Glutamatergic neuron (in vitro differentiated cells): Measurements from ENCODE around the gene CXCL14. TPM values are rescaled to one million over a fixed set of nuclear protein-coding genes. Genes with fewer than 3 reads are reported as not detected.
A peak's percentile ranks its signal among the peaks of the same experiment; 100 is the strongest.

Experiments used
- DNase-seq: peaks from one replicate; pipeline ENCODE4 v3.0.0; 2022
- H3K27ac Mint-ChIP-seq: one replicate; pipeline ENCODE4 v1.8.0; 2020; ENCODE audit warnings: mild to moderate bottlenecking, mixed read lengths, inconsistent platforms; ENCODE audit not compliant: unreplicated experiment
- H3K27me3 Mint-ChIP-seq: one replicate; pipeline ENCODE4 v1.8.0; 2020; ENCODE audit warnings: mild to moderate bottlenecking, moderate library complexity, mixed read lengths, inconsistent platforms; ENCODE audit not compliant: unreplicated experiment
- H3K36me3 Mint-ChIP-seq: one replicate; pipeline ENCODE4 v1.8.0; 2020; ENCODE audit warnings: mild to moderate bottlenecking, mixed read lengths, inconsistent platforms; ENCODE audit not compliant: unreplicated experiment
- H3K4me1 Mint-ChIP-seq: one replicate; pipeline ENCODE4 v1.8.0; 2020; ENCODE audit warnings: mild to moderate bottlenecking, low read depth, mixed read lengths, inconsistent platforms; ENCODE audit not compliant: unreplicated experiment
- H3K4me3 Mint-ChIP-seq: one replicate; pipeline ENCODE4 v1.8.0; 2020; ENCODE audit warnings: mild to moderate bottlenecking, mixed read lengths, inconsistent platforms; ENCODE audit not compliant: unreplicated experiment
- H3K9me3 Mint-ChIP-seq: one replicate; pipeline ENCODE4 v1.8.0; 2020; ENCODE audit warnings: mild to moderate bottlenecking, moderate library complexity, mixed read lengths, inconsistent platforms; ENCODE audit not compliant: unreplicated experiment
- total RNA-seq: library from RNA; stranded (reverse); fragmentation: NEBNext Ultra II Directional; extraction: Animal tissue kit (Norgen Biotek cat#: 25700); gene quantifications from one replicate; pipeline ENCODE4 v1.2.1, GENCODE V29; 2021; ENCODE audit not compliant: unreplicated experiment
- TF ChIP-seq, protein P1 (sequence below): fragments of 200-600 bp; sonication (generic); IDR thresholded peaks from one replicate; pipeline ENCODE4 v1.5.0; 2021; ENCODE audit not compliant: partially characterized antibody, unreplicated experiment

Gene CXCL14
- total RNA-seq, 1 donor from 2014 or later = 0.32 TPM

DNA sequence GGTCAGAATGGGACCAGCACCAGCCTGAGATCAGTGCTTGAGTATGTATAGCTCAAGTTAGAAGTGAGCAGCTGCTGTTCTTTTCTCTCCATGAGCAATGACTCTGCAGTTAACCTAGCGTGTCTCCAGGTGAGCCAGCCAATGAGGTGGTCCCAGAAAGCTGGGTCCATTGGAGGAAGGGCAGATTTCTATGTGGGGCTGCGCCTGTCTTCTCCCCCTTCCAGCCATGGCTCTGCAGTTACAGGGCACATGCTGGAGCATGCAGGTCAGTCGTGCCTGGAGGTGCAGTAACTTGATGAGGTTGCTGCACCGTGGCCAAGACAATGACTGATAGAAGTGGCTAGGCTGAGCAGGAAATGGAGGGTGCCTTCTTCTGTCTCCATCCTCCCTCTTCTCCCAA is 29.6 kb upstream of the CXCL14 start:
- DNase-seq = no peak
- TF ChIP-seq, protein P1, sequence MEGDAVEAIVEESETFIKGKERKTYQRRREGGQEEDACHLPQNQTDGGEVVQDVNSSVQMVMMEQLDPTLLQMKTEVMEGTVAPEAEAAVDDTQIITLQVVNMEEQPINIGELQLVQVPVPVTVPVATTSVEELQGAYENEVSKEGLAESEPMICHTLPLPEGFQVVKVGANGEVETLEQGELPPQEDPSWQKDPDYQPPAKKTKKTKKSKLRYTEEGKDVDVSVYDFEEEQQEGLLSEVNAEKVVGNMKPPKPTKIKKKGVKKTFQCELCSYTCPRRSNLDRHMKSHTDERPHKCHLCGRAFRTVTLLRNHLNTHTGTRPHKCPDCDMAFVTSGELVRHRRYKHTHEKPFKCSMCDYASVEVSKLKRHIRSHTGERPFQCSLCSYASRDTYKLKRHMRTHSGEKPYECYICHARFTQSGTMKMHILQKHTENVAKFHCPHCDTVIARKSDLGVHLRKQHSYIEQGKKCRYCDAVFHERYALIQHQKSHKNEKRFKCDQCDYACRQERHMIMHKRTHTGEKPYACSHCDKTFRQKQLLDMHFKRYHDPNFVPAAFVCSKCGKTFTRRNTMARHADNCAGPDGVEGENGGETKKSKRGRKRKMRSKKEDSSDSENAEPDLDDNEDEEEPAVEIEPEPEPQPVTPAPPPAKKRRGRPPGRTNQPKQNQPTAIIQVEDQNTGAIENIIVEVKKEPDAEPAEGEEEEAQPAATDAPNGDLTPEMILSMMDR = no peak
- no peak overlapping the region for H3K4me3 Mint-ChIP-seq
- H3K27me3 Mint-ChIP-seq = no peaks in the 10 kb centered on the region
- peaks cover 5% of the 10 kb centered on the region for H3K36me3 Mint-ChIP-seq
- no peaks in the 10 kb centered on the region for H3K4me1 Mint-ChIP-seq
- no peak overlapping the region for H3K27ac Mint-ChIP-seq
- peaks cover 1% of the 10 kb centered on the region for H3K9me3 Mint-ChIP-seq

GRCh38 chr5:135606431-135606830 is 27.6 kb upstream of the CXCL14 start:
- H3K36me3 Mint-ChIP-seq = peaks cover 5% of the 10 kb centered on the region
- no peak overlapping the region for H3K4me3 Mint-ChIP-seq
- TF ChIP-seq, protein P1 = no peak
- DNase-seq = no peak
- no peak overlapping the region for H3K27ac Mint-ChIP-seq
- H3K4me1 Mint-ChIP-seq = no peaks in the 10 kb centered on the region
- peaks cover 1% of the 10 kb centered on the region for H3K9me3 Mint-ChIP-seq
- peaks cover 2% of the 10 kb centered on the region for H3K27me3 Mint-ChIP-seq

DNA sequence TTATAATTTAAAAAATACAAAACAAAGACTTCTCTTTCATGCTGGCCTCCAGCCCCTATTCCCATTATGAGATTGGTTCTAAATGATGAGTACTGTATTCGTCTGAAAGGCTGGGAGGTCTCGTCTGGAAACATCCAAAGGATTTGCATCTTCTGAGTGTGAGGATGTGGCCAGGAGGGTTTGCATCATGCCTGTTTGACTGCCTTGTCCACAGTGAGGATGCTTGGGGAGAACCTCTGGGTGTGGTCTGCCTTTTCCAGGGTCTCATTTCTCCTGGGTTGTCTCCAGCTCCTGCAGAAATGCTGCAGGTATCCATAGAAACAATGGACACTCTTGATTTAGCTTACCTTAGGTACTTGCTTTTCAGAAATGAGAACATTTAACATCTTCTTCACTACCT is 26.4 kb upstream of the CXCL14 start:
- Mint-ChIP-seq H3K4me3 (no peak overlapping the region), H3K27ac (no peak overlapping the region), H3K4me1 (no peaks in the 10 kb centered on the region), H3K9me3 (peaks cover 5% of the 10 kb centered on the region), H3K27me3 (peaks cover 2% of the 10 kb centered on the region), H3K36me3 (peaks cover 5% of the 10 kb centered on the region)
- TF ChIP-seq, protein P1 = no peak
- DNase-seq = no peak

GRCh38 chr5:135604056-135604455 is 25.3 kb upstream of the CXCL14 start:
- H3K4me3 Mint-ChIP-seq = no peak overlapping the region
- H3K36me3 Mint-ChIP-seq = peaks cover 5% of the 10 kb centered on the region
- H3K27ac Mint-ChIP-seq = no peak overlapping the region
- no peaks in the 10 kb centered on the region for H3K4me1 Mint-ChIP-seq
- TF ChIP-seq, protein P1 = no peak
- H3K27me3 Mint-ChIP-seq = peaks cover 2% of the 10 kb centered on the region
- peaks cover 5% of the 10 kb centered on the region for H3K9me3 Mint-ChIP-seq
- DNase-seq = no peak

DNA sequence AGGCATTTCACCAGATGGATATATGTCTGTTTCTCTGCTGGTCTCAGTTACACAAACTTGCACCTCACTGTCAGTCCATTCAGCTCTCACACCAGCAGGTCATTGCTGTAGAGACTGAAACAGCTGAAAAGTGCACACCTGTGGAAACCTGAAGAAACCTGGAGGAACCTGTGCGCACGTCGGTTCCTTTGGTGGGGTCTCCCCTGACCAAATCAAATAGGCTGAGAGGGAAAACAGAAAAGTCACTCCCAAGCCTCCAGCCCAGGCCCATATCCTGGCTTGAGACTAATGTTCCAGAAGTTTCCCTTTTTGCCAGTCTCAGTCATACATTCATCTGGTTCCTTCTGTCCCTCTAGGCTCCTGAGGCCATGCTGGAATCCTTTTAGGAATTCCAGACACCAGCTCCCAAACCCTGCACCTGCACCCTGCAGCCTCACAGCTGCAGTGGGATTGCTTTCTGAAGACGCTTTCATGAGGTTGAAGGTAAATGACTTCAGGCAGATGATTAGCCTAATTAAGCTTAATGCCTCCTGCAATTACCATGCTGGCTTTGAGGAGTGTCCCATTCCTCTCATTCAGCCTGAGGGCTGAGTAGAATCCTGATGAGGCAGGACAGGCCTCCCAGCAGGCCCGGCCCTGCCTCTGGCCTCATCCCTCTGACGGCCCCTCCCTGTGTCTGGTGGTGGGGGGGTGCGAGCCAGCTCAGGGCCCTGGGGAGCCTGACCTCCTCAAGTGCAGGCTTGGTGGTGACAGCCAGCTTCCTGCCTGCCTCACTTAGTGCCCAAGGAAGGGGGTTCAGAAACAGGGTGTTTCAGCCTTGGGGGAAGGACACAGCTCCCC is 24.3 kb upstream of the CXCL14 start:
- H3K36me3 Mint-ChIP-seq = peaks cover 5% of the 10 kb centered on the region
- H3K4me3 Mint-ChIP-seq = no peak overlapping the region
- no peak overlapping the region for H3K27ac Mint-ChIP-seq
- H3K4me1 Mint-ChIP-seq = no peaks in the 10 kb centered on the region
- TF ChIP-seq, protein P1 = no peak
- peak; percentile 38 for DNase-seq
- H3K9me3 Mint-ChIP-seq = peaks cover 5% of the 10 kb centered on the region
- peaks cover 2% of the 10 kb centered on the region for H3K27me3 Mint-ChIP-seq
